GM18526 (cell line): ENCODE data around the gene GPR42.

Experiments used
- POLR2A ChIP-seq: IDR thresholded peaks from 3 replicates; pipeline ENCODE4 v1.6.1; 2011; ENCODE audit not compliant: insufficient read length; ENCODE audit errors: extremely low read depth

The GPR42 gene

GRCh38 chr19:35399948-35400772 lies 29.3 kb downstream of the GPR42 start:
- no peak for TF ChIP-seq POLR2A

- no peak for TF ChIP-seq POLR2A
These were observed 29.9 kb downstream of the GPR42 start for GRCh38 chr19:35400773-35401100.

- TF ChIP-seq POLR2A = no peak
These were observed 32.4 kb downstream of the GPR42 start for GRCh38 chr19:35403116-35403760.

- no peak for TF ChIP-seq POLR2A
These were observed 34.2 kb downstream of the GPR42 start for GRCh38 chr19:35404879-35405622.

GRCh38 chr19:35407619-35408018 lies 36.8 kb downstream of the GPR42 start:
- no peak for TF ChIP-seq POLR2A

- TF ChIP-seq POLR2A = no peak
These were observed 37.7 kb downstream of the GPR42 start for GRCh38 chr19:35408284-35409171.

GRCh38 chr19:35409191-35409590 lies 38.3 kb downstream of the GPR42 start:
- no peak for TF ChIP-seq POLR2A

GRCh38 chr19:35410487-35410886 lies 39.6 kb downstream of the GPR42 start:
- no peak for TF ChIP-seq POLR2A

- TF ChIP-seq POLR2A = no peak
These were observed 43.6 kb downstream of the GPR42 start for GRCh38 chr19:35414442-35414841.

GRCh38 chr19:35416331-35416730 lies 45.5 kb downstream of the GPR42 start:
- no peak for TF ChIP-seq POLR2A

- TF ChIP-seq POLR2A = no peak
These were observed 46.4 kb downstream of the GPR42 start for GRCh38 chr19:35417278-35417677.

- TF ChIP-seq POLR2A = no peak
These were observed 47.1 kb downstream of the GPR42 start for GRCh38 chr19:35417713-35418534.

GRCh38 chr19:35419046-35419445 lies 48.2 kb downstream of the GPR42 start:
- no peak for TF ChIP-seq POLR2A

GRCh38 chr19:35419805-35420204 lies 48.9 kb downstream of the GPR42 start:
- no peak for TF ChIP-seq POLR2A
